Brain pericyte (primary cell): ENCODE results near the gene TTC28.
A peak's percentile ranks its signal among the peaks of the same experiment; 100 is the strongest.
"Not testable (repeated sequence)": the region's sequence is repeated elsewhere in the genome, so short reads cannot be mapped to it uniquely, and the experiment has no call there.

Experiments used
- DNase-seq: peaks from one replicate; pipeline ENCODE4 v3.0.0-alpha.2; 2012; ENCODE audit warnings: low read depth, low spot score

TTC28 gene

DNA sequence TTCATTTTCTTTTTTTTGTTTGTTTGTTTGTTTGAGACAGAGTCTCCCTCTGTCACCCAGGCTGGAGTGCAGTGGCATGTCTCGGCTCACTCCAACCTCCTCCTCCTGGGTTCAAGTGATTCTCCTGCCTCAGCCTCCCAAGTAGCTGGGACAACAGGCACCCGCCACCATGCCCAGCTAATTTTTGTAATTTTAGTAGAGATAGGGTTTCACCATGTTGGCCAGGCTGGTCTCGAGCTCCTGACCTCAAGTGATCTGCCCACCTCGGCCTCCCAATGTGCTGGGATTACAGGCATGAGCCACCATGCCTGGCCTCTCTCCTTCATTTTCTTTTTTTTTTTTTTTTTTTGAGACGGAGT is 118.9 kb downstream of the TTC28 start:
- DNase-seq = not testable (repeated sequence)

DNA sequence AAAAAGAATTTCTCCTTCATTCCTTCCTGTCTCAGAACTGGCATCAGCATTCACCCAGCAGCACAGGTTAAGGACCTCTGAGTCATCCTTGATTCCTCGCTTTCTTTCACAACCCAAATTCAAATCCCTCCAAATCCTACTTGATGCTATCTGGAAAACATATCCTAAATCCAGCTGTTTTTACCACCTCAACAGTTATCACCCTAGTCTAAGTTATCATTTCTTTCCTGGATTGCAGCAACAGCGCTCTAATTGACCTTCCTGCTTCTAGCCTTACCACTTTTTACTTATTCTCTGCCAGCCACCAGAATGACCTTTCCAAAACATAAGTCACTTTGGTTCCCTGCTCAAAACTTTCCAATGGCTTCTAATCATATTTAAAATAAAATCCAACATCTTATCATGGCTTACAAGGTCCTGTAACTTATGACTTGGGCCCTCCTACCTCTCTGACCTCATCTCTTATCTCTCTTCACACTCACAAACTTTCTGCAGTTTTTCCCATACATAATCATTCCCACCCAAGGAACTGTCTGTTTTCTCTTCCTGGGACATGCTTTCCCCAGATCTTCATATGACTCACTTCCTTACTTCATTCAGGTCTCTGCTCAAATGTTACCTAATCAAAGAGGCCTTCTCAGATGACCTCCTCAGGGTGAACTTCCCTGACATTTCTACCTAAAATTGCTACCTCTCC is 119.4 kb downstream of the TTC28 start:
- no peak for DNase-seq

DNA sequence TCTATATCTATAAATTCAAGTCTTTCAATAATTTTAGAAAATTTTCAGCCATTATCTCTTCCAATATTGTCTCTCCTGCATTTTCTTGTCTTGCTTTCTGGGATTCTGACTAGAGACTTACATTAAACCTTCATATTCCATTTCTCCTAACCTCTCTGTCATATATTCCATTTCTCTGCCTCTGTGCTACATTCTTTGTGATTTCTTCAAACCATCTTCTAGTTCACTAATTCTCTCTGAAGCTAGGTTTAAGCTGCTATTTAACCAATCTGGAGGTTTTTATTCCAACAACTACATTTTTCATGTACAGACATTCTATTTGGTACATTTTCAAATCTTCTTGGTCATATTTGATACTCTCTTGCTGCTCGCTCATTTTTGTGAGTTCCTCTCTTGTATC is 122.5 kb downstream of the TTC28 start:
- no peak for DNase-seq

DNA sequence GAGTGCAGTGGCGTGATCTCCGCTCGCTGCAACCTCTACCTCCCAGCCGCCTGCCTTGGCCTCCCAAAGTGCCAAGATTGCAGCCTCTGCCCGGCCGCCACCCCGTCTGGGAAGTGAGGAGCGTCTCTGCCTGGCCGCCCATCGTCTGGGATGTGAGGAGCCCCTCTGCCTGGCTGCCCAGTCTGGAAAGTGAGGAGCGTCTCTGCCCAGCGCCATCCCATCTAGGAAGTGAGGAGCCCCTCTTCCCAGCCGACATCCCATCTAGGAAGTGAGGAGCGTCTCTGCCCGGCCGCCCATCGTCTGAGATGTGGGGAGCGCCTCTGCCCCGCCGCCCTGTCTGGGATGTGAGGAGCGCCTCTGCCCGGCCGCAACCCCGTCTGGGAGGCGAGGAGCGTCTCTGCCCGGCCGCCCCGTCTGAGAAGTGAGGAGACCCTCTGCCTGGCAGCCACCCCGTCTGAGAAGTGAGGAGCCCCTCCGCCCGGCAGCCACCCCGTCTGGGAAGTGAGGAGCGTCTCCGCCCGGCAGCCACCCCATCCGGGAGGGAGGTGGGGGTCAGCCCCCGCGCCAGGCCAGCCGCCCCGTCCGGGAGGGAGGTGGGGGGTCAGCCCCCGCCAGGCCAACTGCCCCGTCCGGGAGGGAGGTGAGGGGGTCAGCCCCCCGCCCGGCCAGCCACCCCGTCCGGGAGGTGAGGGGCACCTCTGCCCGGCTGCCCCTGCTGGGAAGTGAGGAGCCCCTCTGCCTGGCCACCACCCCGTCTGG is 126.4 kb downstream of the TTC28 start:
- not testable (repeated sequence) for DNase-seq

DNA sequence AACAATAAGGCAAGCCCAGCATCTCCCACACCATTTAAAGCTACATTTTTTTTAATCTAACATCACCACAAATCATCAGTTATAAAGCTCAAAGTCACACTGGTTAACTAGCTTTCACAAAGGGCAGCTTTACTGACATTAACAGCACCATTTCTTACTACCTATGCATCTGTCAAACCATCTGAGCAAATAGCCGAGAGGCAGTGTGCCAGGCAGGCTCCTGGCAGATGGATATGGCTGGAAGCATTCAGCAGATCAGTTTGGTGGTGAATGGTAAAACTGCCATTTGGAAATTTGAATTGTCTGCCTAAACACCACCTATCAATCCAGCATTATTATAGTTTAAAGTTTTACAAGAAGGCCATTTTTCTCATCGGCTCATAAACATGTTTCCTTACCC is 131.2 kb downstream of the TTC28 start:
- no peak for DNase-seq

DNA sequence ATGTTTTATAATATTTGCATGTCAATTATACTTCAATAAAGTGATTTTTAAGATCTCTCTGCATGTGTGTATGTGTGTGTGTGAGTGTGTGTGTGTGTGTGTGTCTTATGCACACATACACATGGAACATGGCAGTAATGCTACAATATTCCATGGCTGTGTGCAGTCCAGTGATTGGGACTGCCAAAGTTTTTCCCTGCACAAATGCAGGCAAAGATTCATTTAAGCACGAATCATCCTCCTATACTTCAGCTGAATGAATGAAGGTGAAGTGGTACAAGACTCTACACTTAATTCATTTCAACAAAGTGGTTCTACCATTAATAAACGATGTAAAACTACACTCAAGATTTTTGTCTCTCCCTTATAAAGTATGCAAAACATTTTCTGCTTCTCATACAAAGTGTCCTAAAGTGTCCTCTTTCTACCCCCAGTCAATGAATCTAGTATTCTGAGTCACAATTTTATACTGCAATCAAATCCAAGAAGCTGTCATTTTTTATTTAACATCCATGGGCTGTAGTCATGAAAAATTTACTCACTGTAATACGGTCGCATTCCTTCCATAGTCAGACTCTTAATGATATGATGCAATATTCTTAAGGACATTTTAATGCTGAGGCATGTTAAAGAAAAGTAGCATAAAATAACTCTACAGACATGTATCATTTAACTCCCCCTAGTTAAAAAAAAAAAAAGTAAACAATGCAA is 132.4 kb downstream of the TTC28 start:
- no peak for DNase-seq

DNA sequence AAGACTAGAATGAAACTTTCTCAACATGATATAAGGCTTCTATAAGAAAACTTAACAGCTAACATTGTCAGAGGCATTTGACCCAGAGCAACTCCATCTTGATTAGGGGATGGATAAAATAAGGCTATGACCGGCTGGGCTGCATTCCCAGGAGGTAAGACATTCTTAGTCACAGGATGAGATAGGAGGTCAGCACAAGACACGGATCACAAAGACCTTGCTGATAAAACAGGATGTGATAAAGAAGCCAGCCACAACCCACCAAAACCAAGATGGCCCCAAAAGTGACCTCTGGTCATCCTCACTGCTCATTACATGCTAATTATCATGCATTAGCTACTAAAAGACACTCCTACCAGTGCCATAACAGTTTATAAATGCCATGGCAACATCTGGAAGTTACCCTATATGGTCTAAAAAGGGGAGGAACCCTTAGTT is 135.2 kb downstream of the TTC28 start:
- DNase-seq = no peak

DNA sequence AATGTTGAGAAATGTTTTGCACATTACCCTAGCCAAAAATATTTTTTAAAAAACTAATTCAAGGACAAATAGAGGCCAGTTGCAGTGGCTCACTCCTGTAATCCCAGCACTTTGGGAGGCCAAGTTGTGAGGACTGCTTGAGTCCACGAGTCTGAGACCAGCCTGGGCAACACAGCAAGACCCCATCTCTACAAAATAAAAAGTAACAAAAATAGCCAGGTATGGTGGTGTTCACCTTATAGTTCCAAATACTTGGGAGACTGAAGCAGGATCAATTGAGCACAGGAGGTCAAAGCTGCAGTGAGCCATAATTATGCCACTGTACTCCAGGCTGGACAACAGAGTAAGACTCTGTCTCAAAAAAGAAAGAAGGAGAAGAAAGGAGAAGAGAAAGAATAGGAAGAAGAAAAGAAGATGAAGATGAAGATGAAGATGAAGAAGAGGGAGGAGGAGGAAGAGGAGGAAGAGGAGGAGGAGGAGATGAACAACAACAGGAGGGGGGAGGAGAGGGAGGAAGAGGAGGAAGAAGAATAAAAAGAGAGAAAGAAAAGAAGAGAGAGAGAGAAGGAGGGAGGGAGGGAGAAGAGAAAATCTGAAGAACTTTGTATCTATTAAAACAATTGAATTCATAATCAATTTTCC is 136.5 kb downstream of the TTC28 start:
- no peak for DNase-seq

DNA sequence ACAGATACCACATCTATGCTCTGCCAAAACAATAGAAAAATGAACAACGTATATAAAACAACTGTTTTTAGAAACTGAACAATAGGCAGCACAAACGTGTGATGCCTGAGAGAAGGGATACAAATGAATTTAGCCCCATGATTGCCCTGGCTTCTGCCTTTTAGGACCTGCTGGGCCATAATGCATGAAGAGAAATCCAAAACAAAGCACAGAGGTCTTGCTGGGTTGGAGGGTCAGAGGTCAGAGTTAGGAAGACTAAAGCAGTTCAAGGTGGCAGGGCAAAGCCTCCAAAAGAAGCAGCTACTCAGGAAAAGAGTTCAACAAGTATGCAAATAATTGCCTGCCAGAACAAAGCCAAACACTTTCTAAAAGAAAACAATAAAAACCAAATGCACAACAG is 138.5 kb downstream of the TTC28 start:
- no peak for DNase-seq

DNA sequence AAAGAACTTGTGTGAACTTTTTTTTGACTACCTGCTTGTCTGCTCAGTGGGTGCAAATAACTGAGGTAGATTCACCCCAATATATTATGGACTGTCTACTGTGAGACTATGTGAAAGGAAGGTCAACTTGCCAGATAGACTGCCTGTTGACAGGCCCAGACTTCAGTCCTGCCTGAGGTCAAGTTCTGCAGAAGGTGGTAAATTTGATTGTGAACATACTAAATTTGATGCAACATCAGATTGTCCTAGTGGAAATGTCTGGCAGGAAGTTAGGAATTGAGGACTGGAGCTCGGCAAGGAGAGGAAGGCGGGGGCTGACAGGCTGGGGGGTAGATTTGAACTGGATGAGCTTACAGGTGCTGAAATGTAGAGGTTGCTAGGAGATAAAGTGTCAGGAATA is 140.7 kb downstream of the TTC28 start:
- no peak for DNase-seq

DNA sequence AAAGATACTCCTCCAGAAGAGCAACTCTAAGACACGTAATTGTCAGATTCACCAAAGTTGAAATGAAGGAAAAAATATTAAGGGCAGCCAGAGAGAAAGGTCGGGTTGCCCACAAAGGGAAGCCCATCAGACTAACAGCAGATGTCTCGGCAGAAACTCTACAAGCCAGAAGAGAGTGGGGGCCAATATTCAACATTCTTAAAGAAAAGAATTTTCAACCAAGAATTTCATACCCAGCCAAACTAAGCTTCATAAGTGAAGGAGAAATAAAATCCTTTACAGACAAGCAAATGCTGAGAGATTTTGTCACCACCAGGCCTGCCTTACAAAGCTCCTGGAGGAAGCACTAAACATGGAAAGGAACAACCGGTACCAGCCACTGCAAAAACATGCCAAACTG is 149.1 kb downstream of the TTC28 start:
- DNase-seq = not testable (repeated sequence)

DNA sequence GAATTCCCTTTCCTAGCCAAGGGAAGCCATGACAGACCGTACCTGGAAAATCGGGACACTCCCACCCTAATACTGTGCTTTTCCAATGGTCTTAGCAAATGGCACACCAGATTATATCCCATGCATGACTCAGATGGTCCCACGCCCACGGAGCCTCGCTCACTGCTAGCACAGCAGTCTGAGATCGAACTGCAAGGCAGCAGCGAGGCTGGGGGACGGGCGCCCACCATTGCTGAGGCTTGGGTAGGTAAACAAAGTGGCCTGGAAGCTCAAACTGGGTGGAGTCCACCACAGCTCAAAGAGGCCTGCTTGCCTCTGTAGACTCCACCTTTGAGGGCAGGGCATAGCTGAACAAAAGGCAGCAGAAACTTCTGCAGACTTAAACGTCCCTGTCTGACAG is 150.5 kb downstream of the TTC28 start:
- DNase-seq = not testable (repeated sequence)

DNA sequence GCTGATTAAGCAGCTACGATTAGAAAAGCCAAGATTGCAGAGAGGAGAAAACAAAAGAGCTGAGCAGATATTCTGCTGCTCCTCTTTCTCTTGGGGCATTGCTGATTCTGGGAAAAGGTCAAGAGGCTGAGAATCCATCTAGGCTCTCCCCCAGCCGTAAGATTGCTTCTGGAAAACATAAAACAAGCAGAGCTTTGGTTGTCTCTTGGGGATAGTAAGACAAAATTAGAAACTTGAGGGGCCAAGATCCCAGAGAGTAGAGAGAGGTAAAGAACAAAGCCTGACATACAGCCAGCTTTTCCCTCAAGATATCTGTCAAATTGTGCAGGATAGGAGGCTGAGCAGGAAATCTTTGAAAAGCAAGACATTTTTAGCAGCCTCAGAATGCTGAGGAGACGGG is 158.2 kb downstream of the TTC28 start:
- no peak for DNase-seq

DNA sequence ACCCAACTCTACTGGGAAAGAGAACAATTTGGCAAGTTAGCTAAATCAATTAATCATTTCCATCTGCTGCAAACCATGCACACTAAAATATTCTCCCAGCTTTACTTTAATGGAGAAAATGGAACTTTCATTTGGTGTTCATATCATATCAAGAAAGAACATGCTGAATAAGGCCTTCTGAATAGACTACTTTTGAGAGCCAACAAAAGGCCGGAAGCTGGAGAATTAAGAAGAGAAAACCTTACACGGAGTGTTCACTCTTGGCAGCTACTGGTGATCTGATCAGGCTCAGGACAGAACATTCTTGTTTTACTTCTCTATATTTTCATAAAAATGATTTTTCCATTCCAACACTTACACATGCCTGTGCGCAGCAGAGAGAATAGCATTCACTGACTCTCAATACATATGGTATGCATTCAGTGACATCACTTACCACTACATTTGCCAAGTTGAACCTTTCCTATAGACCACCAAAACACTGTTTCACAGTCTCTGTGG is 165.3 kb downstream of the TTC28 start:
- no peak for DNase-seq

DNA sequence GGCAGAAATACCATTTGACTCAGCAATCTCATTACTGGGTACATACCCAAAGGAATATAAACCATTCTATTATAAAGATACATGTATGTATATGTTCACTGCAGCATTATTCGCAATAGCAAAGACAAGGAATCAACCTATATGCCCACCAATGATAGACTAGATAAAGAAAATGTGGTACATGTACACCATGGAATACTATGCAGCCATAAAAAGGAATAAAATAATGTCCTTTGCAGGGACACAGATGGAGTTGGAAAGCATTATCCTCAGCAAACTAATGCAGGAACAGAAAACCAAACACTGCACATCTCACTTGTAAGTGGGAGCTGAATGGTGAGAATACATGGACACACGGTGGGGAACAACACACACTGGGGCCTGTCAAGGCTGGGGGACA is 167.3 kb downstream of the TTC28 start:
- DNase-seq = not testable (repeated sequence)

DNA sequence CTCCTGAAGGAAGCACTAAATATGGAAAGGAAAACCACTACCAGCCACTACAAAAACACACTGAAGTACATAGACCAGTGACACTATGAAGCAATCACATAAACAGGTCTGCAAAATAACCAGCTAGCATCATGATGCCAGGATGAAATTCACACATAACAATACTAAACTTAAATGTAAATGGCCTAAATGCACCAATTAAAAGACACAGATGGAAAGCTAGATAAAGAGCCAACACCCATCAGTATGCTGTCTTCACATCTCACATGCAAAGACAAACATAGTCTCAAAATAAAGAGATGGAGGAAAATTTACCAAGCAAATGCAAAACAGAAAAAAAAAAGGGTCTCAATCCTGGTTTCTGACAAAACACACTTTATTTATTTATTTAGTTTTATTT is 171.7 kb downstream of the TTC28 start:
- no peak for DNase-seq

DNA sequence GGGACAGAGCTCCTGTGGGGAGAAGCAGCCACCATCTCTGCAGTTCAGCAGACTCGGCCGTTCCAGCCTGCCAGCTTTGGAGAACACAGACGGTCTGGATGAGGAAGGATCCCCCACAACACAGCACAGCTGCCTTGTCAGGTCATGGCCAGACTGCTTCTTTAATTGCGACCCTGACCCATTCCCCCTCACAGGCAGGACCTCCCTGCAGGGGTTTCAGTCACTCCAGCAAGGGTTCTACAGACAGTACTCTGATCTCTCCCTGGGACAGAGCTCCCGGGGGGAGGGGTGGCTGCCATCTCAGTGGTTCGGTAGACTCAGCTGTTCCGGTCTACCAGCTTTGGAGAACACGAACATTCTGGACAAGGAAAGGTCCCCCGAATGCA is 173.5 kb downstream of the TTC28 start:
- peak; percentile 6 for DNase-seq

DNA sequence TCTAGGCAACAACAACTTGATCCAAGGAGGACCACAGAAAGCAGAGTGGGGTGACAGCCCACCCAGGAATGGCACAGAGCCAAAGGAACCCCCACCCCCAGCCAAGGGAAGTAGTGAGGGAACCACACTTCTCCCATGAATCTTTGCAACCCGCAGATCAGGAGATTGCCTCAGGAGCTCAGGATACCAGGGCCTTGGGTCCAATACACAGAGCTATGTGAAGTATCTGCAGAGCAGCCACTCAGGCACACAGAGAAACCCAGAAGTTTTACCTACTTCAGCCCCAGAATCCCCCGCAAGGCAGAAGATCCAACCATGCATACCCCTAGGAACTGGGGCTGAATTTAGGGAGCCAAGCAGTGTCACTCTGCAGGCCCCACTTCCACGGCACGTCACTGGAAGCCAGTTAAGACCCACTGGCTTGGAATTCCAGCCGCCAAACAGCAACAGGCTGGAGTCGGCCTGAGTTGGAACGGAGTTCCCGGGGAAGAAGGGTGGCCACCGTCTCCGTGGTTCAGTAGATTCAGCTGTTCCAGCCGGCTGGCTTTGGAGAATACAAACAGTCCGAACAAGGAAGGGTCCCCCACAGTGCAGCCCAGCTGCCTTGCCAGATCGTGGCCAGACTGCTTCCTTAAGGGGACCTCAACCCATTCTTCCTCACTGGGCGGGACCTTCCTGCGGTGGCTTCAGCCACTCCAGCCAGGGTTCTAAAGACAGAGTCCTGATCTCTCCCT is 174.1 kb downstream of the TTC28 start:
- peak; percentile 15 for DNase-seq

DNA sequence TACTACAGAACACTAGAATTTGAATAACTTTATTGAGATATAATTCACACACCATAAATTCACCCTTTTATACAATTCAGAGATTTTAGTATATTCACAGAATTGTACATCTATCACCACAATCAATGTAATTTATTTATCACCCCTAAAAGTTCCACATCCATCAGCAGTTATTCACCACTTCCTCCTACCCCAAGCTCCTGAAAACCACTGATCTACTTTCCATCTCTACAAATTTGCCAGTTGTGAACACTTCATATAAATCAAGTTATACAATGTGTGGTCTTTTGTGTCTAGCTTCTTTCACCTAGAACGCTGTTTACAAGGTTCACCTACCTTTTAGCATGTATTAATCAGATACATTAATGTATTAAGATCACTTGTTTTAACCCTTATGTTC is 179.6 kb downstream of the TTC28 start:
- DNase-seq = no peak

DNA sequence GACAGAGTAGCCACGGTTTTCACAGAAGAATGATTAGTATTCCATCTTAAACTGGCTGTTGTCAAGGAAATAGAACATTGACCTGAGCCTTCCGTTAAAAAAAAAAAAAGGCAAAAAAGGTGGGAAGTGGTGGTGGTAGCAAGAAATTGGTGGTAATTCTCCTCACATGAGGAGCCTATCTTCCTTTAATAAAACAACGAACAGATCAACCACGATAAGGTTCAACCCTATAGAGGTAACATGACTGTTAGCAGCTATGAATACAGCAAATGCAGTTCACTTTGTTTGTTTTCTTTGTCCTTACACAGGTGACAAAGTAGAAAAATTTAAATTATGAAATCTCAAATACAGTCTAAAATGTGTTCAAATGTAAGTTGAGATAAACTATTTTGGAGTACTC is 181.6 kb downstream of the TTC28 start:
- no peak for DNase-seq

DNA sequence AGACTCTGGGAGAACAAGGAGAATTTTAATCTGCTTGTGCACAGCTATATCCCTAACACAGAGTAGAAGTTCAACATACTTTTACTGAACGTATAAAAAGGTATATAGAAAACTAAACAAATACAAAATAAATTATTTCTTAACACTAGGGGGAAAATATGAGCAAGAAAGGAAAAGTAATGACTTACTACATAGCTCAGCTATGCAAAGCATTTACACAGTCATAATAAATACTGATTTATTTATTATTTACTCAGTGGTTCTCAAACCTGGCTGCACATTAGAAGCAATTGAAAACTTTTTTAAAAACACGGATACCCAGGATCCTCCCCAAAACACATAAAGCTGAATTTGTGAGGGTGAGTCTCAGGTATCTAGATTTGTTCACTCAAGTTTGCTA is 182.5 kb downstream of the TTC28 start:
- DNase-seq = no peak
